ENCODE results near the gene MAP3K20. TPM values are rescaled to one million over a fixed set of nuclear protein-coding genes. Genes with fewer than 3 reads are reported as not detected.
A peak's percentile ranks its signal among the peaks of the same experiment; 100 is the strongest.

The MAP3K20 gene
- total and polyA plus RNA-seq, 2 of the 4 experiments (the other 2 are of a cell fraction): 27.5 to 84.4 TPM

DNA sequence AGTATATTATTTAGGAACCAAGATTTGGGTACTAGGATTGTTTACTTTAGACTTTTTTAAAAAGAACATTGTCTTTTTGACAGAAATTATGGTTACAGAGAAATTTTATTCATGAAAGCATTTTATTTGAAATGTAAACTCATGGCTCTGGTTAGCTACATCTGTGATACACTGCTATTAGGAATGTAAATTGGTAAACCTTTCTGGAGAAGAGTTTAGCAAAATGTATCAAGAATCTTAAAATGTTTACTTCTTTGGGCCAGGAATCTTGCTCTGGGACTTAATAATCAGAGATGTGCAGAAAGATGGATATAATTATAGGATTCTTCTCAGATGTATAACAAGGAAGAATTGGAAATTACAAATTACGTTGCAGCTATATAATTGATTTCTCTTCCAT, 19.7 kb downstream of the MAP3K20 start:
- in situ Hi-C loops (cut with MboI; ENCODE audit: low sequenced_read_pairs) (no loop called here), dilution Hi-C loops (cut with HindIII; ENCODE audit: low sequenced_read_pairs, unreplicated experiment) (no loop called here)
- peak overlapping the region; percentile 13; the same call in 1 of the 2 replicates for H3K4me2 ChIP-seq (ENCODE audit: low read depth, low read length)

More for the DNA sequence above, 19.7 kb downstream of the MAP3K20 start:
- TF ChIP-seq MAZ (IDR thresholded peaks at IDR 0.05; ENCODE audit: borderline replicate concordance, low read depth, low read length) (no peak), CHD1 (IDR thresholded peaks at IDR 0.05; ENCODE audit: low read depth, low read length) (no peak), SMC3 (IDR thresholded peaks at IDR 0.05; ENCODE audit: low read depth, low read length) (no peak), CEBPB (IDR thresholded peaks at IDR 0.05; ENCODE audit: low read depth, low read length) (no peak), FOS (IDR thresholded peaks at IDR 0.05; ENCODE audit: low read depth, low read length) (no peak), MAFK (IDR thresholded peaks at IDR 0.05; ENCODE audit: low read depth, low read length) (no peak), RAD21 (IDR thresholded peaks at IDR 0.05; ENCODE audit: low read length) (no peak), RFX5 (IDR thresholded peaks at IDR 0.05; ENCODE audit: low read depth, low read length) (no peak), BHLHE40 (IDR thresholded peaks at IDR 0.05; ENCODE audit: low read depth, low read length) (no peak), RCOR1 (IDR thresholded peaks at IDR 0.05; ENCODE audit: insufficient replicate concordance, low read length) (no peak), POLR2A (IDR thresholded peaks at IDR 0.05; ENCODE audit: low read depth, low read length) (no peak), NFE2L2 (IDR thresholded peaks at IDR 0.05; ENCODE audit: low read depth, low read length) (no peak), MXI1 (IDR thresholded peaks at IDR 0.05; ENCODE audit: borderline replicate concordance, low read depth, low read length) (no peak)
- TF ChIP-seq, protein P1, sequence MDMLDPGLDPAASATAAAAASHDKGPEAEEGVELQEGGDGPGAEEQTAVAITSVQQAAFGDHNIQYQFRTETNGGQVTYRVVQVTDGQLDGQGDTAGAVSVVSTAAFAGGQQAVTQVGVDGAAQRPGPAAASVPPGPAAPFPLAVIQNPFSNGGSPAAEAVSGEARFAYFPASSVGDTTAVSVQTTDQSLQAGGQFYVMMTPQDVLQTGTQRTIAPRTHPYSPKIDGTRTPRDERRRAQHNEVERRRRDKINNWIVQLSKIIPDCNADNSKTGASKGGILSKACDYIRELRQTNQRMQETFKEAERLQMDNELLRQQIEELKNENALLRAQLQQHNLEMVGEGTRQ (IDR thresholded peaks at IDR 0.05; ENCODE audit: low read depth, low read length): no peak
- TF ChIP-seq, protein P2, sequence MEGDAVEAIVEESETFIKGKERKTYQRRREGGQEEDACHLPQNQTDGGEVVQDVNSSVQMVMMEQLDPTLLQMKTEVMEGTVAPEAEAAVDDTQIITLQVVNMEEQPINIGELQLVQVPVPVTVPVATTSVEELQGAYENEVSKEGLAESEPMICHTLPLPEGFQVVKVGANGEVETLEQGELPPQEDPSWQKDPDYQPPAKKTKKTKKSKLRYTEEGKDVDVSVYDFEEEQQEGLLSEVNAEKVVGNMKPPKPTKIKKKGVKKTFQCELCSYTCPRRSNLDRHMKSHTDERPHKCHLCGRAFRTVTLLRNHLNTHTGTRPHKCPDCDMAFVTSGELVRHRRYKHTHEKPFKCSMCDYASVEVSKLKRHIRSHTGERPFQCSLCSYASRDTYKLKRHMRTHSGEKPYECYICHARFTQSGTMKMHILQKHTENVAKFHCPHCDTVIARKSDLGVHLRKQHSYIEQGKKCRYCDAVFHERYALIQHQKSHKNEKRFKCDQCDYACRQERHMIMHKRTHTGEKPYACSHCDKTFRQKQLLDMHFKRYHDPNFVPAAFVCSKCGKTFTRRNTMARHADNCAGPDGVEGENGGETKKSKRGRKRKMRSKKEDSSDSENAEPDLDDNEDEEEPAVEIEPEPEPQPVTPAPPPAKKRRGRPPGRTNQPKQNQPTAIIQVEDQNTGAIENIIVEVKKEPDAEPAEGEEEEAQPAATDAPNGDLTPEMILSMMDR (conservative IDR thresholded peaks at IDR 0.05; ENCODE audit: low read depth, low read length): no peak
- TF ChIP-seq, protein P3, sequence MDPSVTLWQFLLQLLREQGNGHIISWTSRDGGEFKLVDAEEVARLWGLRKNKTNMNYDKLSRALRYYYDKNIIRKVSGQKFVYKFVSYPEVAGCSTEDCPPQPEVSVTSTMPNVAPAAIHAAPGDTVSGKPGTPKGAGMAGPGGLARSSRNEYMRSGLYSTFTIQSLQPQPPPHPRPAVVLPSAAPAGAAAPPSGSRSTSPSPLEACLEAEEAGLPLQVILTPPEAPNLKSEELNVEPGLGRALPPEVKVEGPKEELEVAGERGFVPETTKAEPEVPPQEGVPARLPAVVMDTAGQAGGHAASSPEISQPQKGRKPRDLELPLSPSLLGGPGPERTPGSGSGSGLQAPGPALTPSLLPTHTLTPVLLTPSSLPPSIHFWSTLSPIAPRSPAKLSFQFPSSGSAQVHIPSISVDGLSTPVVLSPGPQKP (IDR thresholded peaks at IDR 0.05; ENCODE audit: borderline replicate concordance, low read depth, low read length): no peak
- DNase-seq (no peak), ATAC-seq (ENCODE audit: low read depth) (peak; percentile 60)
- Histone ChIP-seq H3K79me1 (ENCODE audit: low read depth in 1 of 2, low read length in 2 of 2) (peaks cover 32 to 55% of the 10 kb centered on the region in 2 experiments), H3K23ac (ENCODE audit: low read depth, low read length) (no peak overlapping the region), H3K4me3 (ENCODE audit: insufficient read depth, low read depth, low read length) (no peak overlapping the region), H2BK20ac (ENCODE audit: low read depth, low read length) (no peak overlapping the region), H2BK120ac (ENCODE audit: low read depth, low read length) (no peak overlapping the region), H2AK9ac (replicated peaks; ENCODE audit: low read depth, low read length, poor library complexity) (no peak overlapping the region), H3K14ac (replicated peaks; ENCODE audit: low read depth, low read length) (no peak overlapping the region), H4K8ac (ENCODE audit: low read depth in 2 of 2, low read length in 2 of 2) (no peak overlapping the region), H3K56ac (ENCODE audit: extremely low read depth, insufficient read depth, low read length) (no peak overlapping the region), H3K27ac (ENCODE audit: insufficient read depth, low read length) (no peak overlapping the region), H2AK5ac (ENCODE audit: low read depth, low read length) (no peak overlapping the region), H4K5ac (ENCODE audit: low read depth, low read length) (no peak overlapping the region), H2BK15ac (ENCODE audit: low read depth, low read length) (no peak overlapping the region), H2BK5ac (ENCODE audit: low read depth, low read length, poor library complexity, severe bottlenecking) (peak overlapping the region; percentile 71), H3K18ac (ENCODE audit: low read depth, low read length) (peak overlapping the region; percentile 69; the same call in 1 of the 2 replicates), H2AFZ (replicated peaks; ENCODE audit: low read length, poor library complexity) (no peak overlapping the region), H4K20me1 (ENCODE audit: insufficient read depth, low read length) (0 out of 2 replicates have a peak, but pooled peaks cover 4% of the 10 kb centered on the region), H3K27me3 (ENCODE audit: control insufficient read depth, insufficient read depth, low read length) (no peaks in the 10 kb centered on the region), H3K4me1 (ENCODE audit: control insufficient read depth, insufficient read depth, low read length) (peaks cover 10% of the 10 kb centered on the region), H3K36me3 (ENCODE audit: control insufficient read depth, insufficient read depth, low read length) (peaks cover 14% of the 10 kb centered on the region), H4K91ac (ENCODE audit: insufficient read depth, low read depth, low read length) (no peak overlapping the region), H3K9ac (ENCODE audit: low read depth, low read length) (no peak overlapping the region), H3K4ac (ENCODE audit: low read depth, low read length) (no peak overlapping the region), H3K9me1 (ENCODE audit: insufficient read depth, low read length) (peaks cover 7% of the 10 kb centered on the region), H3K9me3 (ENCODE audit: control insufficient read depth, insufficient read depth, low read length) (no peaks in the 10 kb centered on the region)
- ChIA-PET POLR2A (ENCODE audit: unreplicated experiment) (no interaction called here), CTCF (interaction anchor here (0.7 to 2.6 kb wide), 4 partner anchors 9 to 280 kb away, joined by 3 to 8 read pairs (median 4); no protein-coding TSS in a partner anchor)
- WGBS, 2 experiments (ENCODE audit: extremely low coverage in 2 of 2, insufficient read length in 1 of 2): no CpG with 5 or more reads among the region's 1 CpG
- no TSS peak for BruUV-seq (replicated peaks)
- intact Hi-C loops (cut with micrococcal nuclease): no loop called here
